A549 (cell line): ENCODE data around the gene PRRT3. TPM values are rescaled to one million over a fixed set of nuclear protein-coding genes. Genes with fewer than 3 reads are reported as not detected.

ENCODE experiments used
- ATAC-seq, 2 experiments: fragments of 200-7000 bp in 1 of 2; fragments of >200 bp in 1 of 2; cut with Nextera tagmentation in 1 of 2; cut with Tn5 transposase in 1 of 2; 3 replicates each; pipeline versions ENCODE4 v1.8.0 to v1.9.1; 2018 to 2020; ENCODE audit warnings: mild to moderate bottlenecking in 1 of 2, moderate library complexity in 1 of 2
- CTCF ChIA-PET: fragments of 300-600 bp; sonication (Branson Sonifier 250); formaldehyde crosslinking; extraction: SDS; loops from one replicate; lab custom pipeline; 2021; ENCODE audit warnings: antibody characterized with exemption, inconsistent platforms; lab: Yijun Ruan, JAX
- POLR2A ChIA-PET: fragments of 350-600 bp; formaldehyde crosslinking; extraction: SDS; loops from one replicate; lab custom pipeline; 2021; ENCODE audit warnings: antibody characterized with exemption, inconsistent platforms; lab: Yijun Ruan, JAX
- DNase-seq, 2 experiments: peaks; one replicate each; pipeline versions ENCODE4 v3.0.0 to v3.0.0-alpha.2; 2011 to 2016; ENCODE audit warnings: low read depth in 1 of 2, low spot score in 1 of 2
- FAIRE-seq: peaks from 2 replicates; lab custom pipeline; 2011; peaks lifted over from hg19 to GRCh38; lab: Jason Lieb, UNC
- H3K27ac ChIP-seq, 2 experiments: fragments of >200 bp; sonication (Bioruptor Twin); formaldehyde crosslinking; 3 replicates each; pipeline ENCODE4 v1.5.1; 2016 to 2017
- H3K4me1 ChIP-seq: fragments of >200 bp; sonication (Bioruptor Twin); formaldehyde crosslinking; 3 replicates; pipeline ENCODE4 v1.6.1; 2016
- H3K4me2 ChIP-seq: fragments of >200 bp; sonication (Bioruptor Twin); formaldehyde crosslinking; 3 replicates; pipeline ENCODE4 v1.6.1; 2016
- H3K4me3 ChIP-seq: fragments of >200 bp; sonication (Bioruptor Twin); formaldehyde crosslinking; 3 replicates; pipeline ENCODE4 v1.5.1; 2016
- H3K9me3 ChIP-seq: fragments of >200 bp; sonication (Bioruptor Twin); formaldehyde crosslinking; 3 replicates; pipeline ENCODE4 v1.6.1; 2016
- CBX8 ChIP-seq: fragments of 200-600 bp; sonication (generic); IDR thresholded peaks from 2 replicates; pipeline ENCODE4 v1.6.1; 2016
- CHD2 ChIP-seq: fragments of 150-350 bp; IDR thresholded peaks from 2 replicates; pipeline ENCODE4 v1.6.1; 2014; ENCODE audit warnings: low read length; ENCODE audit not compliant: partially characterized antibody
- EHF ChIP-seq: fragments of 250-450 bp; sonication (Bioruptor Pico); IDR thresholded peaks from 2 replicates; pipeline ENCODE4 v1.5.0; 2020; ENCODE audit warnings: mild to moderate bottlenecking
- ELK1 ChIP-seq: fragments of 150-350 bp; IDR thresholded peaks from 2 replicates; pipeline ENCODE4 v1.6.1; 2014; ENCODE audit warnings: low read depth, mild to moderate bottlenecking, low read length
- EP300 ChIP-seq, 2 experiments: fragments of >200 bp; sonication (Bioruptor Twin); formaldehyde crosslinking; IDR thresholded peaks; 2 replicates in 1 of 2; 3 replicates in 1 of 2; pipeline ENCODE4 v1.6.1; 2016 to 2017
- FOSL2 ChIP-seq, 2 experiments: fragments of 450-650 bp in 1 of 2; fragments of >200 bp in 1 of 2; sonication (Bioruptor Twin) in 1 of 2; formaldehyde crosslinking; IDR thresholded peaks; 2 replicates each; pipeline versions ENCODE4 v1.5.0 to v1.6.1; 2016 to 2020; ENCODE audit warnings: mild to moderate bottlenecking in 1 of 2, moderate library complexity in 1 of 2
- HDAC2 ChIP-seq: fragments of 200-600 bp; sonication (generic); IDR thresholded peaks from 2 replicates; pipeline ENCODE4 v1.6.1; 2016
- HES2 ChIP-seq: fragments of >200 bp; sonication (Bioruptor Twin); formaldehyde crosslinking; IDR thresholded peaks from 2 replicates; pipeline ENCODE4 v1.6.1; 2016
- HMGXB4 ChIP-seq: fragments of 250-450 bp; sonication (Bioruptor Pico); IDR thresholded peaks from 2 replicates; pipeline ENCODE4 v1.5.0; 2021; ENCODE audit warnings: mild to moderate bottlenecking, moderate library complexity, borderline replicate concordance
- HOXB5 ChIP-seq: fragments of 250-450 bp; sonication (Bioruptor Pico); IDR thresholded peaks from 2 replicates; pipeline ENCODE4 v1.5.0; 2020; ENCODE audit warnings: mild to moderate bottlenecking, moderate library complexity
- JUN ChIP-seq, 2 experiments: fragments of >200 bp; sonication (Bioruptor Twin); formaldehyde crosslinking; IDR thresholded peaks; 2 replicates in 1 of 2; 3 replicates in 1 of 2; pipeline ENCODE4 v1.6.1; 2016 to 2017
- KDM1A ChIP-seq: fragments of 200-600 bp; sonication (generic); IDR thresholded peaks from 2 replicates; pipeline ENCODE4 v1.6.1; 2016; ENCODE audit warnings: low read depth, mild to moderate bottlenecking
- MAFK ChIP-seq: fragments of 450-650 bp; IDR thresholded peaks from 2 replicates; pipeline ENCODE4 v1.6.1; 2014; ENCODE audit not compliant: partially characterized antibody
- MAX ChIP-seq: IDR thresholded peaks from 2 replicates; pipeline ENCODE4 v1.6.1; 2012
- MYC ChIP-seq: IDR thresholded peaks from 2 replicates; pipeline ENCODE4 v1.6.1; 2012; ENCODE audit warnings: mild to moderate bottlenecking, inconsistent platforms, low read length, improper control_type of control experiment, borderline replicate concordance
- NFE2L2 ChIP-seq: fragments of 150-350 bp; conservative IDR thresholded peaks from 2 replicates; pipeline ENCODE4 v1.6.1; 2014; ENCODE audit warnings: low read length
- NPAS2 ChIP-seq: fragments of 250-450 bp; sonication (Bioruptor Pico); IDR thresholded peaks from 2 replicates; pipeline ENCODE4 v1.8.0; 2022; ENCODE audit warnings: mild to moderate bottlenecking, moderate library complexity, borderline replicate concordance
- PBX3 ChIP-seq: IDR thresholded peaks from 2 replicates; pipeline ENCODE4 v1.6.1; 2012
- POLR2A ChIP-seq: IDR thresholded peaks from 2 replicates; pipeline ENCODE4 v1.6.1; 2012; ENCODE audit warnings: mild to moderate bottlenecking, low read length
- POLR2AphosphoS2 ChIP-seq: conservative IDR thresholded peaks from 2 replicates; pipeline ENCODE4 v1.6.1; 2012; ENCODE audit warnings: low read length, improper control_type of control experiment, inconsistent platforms
- RARB ChIP-seq: fragments of 250-450 bp; sonication (Bioruptor Pico); IDR thresholded peaks from 2 replicates; pipeline ENCODE4 v1.8.0; 2021; ENCODE audit warnings: mild to moderate bottlenecking, moderate library complexity
- RCOR1 ChIP-seq: fragments of 150-350 bp; IDR thresholded peaks from 2 replicates; pipeline ENCODE4 v1.6.1; 2014; ENCODE audit warnings: antibody characterized with exemption, low read length, low read depth
- SMC3 ChIP-seq: fragments of >200 bp; sonication (Bioruptor Twin); formaldehyde crosslinking; IDR thresholded peaks from 3 replicates; pipeline ENCODE4 v1.6.1; 2018; ENCODE audit warnings: inconsistent platforms
- TP53 ChIP-seq: fragments of 250-450 bp; sonication (Bioruptor Pico); IDR thresholded peaks from 2 replicates; pipeline ENCODE4 v1.5.0; 2021; ENCODE audit warnings: mild to moderate bottlenecking, moderate library complexity
- USF2 ChIP-seq: fragments of 450-650 bp; IDR thresholded peaks from 2 replicates; pipeline ENCODE4 v1.6.1; 2014; ENCODE audit warnings: antibody characterized with exemption
- ZFP36 ChIP-seq: fragments of 450-650 bp; IDR thresholded peaks from 2 replicates; pipeline ENCODE4 v1.6.1; 2014; ENCODE audit warnings: borderline replicate concordance; ENCODE audit not compliant: partially characterized antibody
- WGBS: methylation state at CpG from one replicate; pipeline ENCODE4 v1.1.6; 2017; ENCODE audit errors: missing lambda C conversion rate; 5-methylcytosine and 5-hydroxymethylcytosine counted together
- polyA minus RNA-seq: library from RNA; depleted of rRNA, polyadenylated mRNA; stranded (reverse); fragments of >200 nt; gene quantifications from 2 replicates; pipeline ENCODE4 v1.2.3, GENCODE V29; 2011; rRNA and poly(A)+ RNA removed
- polyA plus RNA-seq, 4 experiments: library from polyadenylated mRNA; depleted of rRNA in 3 of 4; stranded (reverse); fragments of >200 nt; fragmentation: RNase III in 1 of 4; extraction: RNeasy Plus Mini Kit Qiagen cat#74134 plus additional on column Dnase treatment in 1 of 4; gene quantifications; 2 replicates in 3 of 4; 3 replicates in 1 of 4; pipeline ENCODE4 v1.2.3, GENCODE V29; 2011 to 2017

Gene PRRT3
- polyA plus RNA-seq (2011; rRNA removed) (0.50 and 0.53 TPM in 2 replicates), polyA plus RNA-seq (2017; fragmentation: RNase III; extraction: RNeasy Plus Mini Kit Qiagen cat#74134 plus additional on column Dnase treatment) (1.1 to 1.3 TPM (median 1.1 TPM) in 3 replicates), polyA minus RNA-seq (1.3 and 1.8 TPM in 2 replicates)
- 1.1 and 1.4 TPM in 2 replicates for polyA plus RNA-seq (2012; cell fraction: cytosol; rRNA removed)
- polyA plus RNA-seq (2012; cell fraction: nucleus; rRNA removed) = 1.6 and 2.1 TPM in 2 replicates

- DNase-seq (peak in 1 of 2 experiments; percentile 38), ATAC-seq (peak in 1 of 2 experiments; percentile 64; a peak in 3 of 6 replicates), FAIRE-seq (no peak)
- CTCF ChIA-PET = interaction anchor here (0.6 to 2.0 kb wide), 8 partner anchors 13 to 236 kb away, joined by 3 to 11 read pairs (median 4); partner anchors contain the start of gene CRELD1
- WGBS = 26% methylated on average over 30 of the region's 52 CpGs
- Histone ChIP-seq H3K4me3 (peak within 1 kb of the TSS; percentile 42), H3K9me3 (no peaks in the 10 kb centered on the region), H3K4me1 (peaks cover 23% of the 10 kb centered on the region), H3K4me2 (peak within 1 kb of the TSS; percentile 67), H3K27ac (peak within 1 kb of the TSS in 1 of 2 experiments; percentile 82; a peak in 3 of 6 replicates)
- TF ChIP-seq NFE2L2 (no peak), RARB (CRISPR knock-in tag) (no peak), MAX (peak; percentile 38), EHF (no peak), HOXB5 (no peak), CHD2 (no peak), MYC (no peak), CBX8 (no peak), POLR2AphosphoS2 (no peak), ZFP36 (peak; percentile 87), POLR2A (0 out of 2 replicates have a peak, but pooled peaks have one; percentile 14), EP300 (IDR thresholded peaks at IDR 0.05) (no peak), HES2 (no peak), TP53 (CRISPR knock-in tag) (no peak), HDAC2 (peak; percentile 72; the same call in 1 of the 2 replicates), USF2 (no peak), JUN (IDR thresholded peaks at IDR 0.05) (no peak), KDM1A (peak; percentile 84; the same call in 1 of the 2 replicates), NPAS2 (no peak), PBX3 (no peak), FOSL2 (IDR thresholded peaks at IDR 0.05) (no peak), FOSL2 (CRISPR knock-in tag; IDR thresholded peaks at IDR 0.05) (no peak), RCOR1 (no peak)
- POLR2A ChIA-PET = interaction anchor here (0.9 to 1.5 kb wide), 2 partner anchors 19 to 34 kb away, joined by 3 read pairs; partner anchors contain the start of genes CRELD1 and EMC3
Measured at GRCh38 chr3:9951962-9952805, at the start of gene PRRT3. Gene PRRT3 (minus strand): TSS chr3:9952408. CDS start chr3:9950115, 2,293 bp downstream.

- DNase-seq = no peak
- POLR2A ChIA-PET = interaction anchor here (0.6 to 0.8 kb wide), 2 partner anchors 11 to 309 kb away, joined by 7 read pairs; no protein-coding TSS in a partner anchor
- no peaks in the 10 kb centered on the region for H3K4me1 ChIP-seq
- CTCF ChIA-PET = interaction anchor here (1.0 kb wide), 1 partner anchor 17 kb away, joined by 4 read pairs; no protein-coding TSS in a partner anchor
- ATAC-seq = no peak
- 91% methylated on average over 7 of the region's 7 CpGs for WGBS
- H3K9me3 ChIP-seq = no peaks in the 10 kb centered on the region
- TF ChIP-seq NPAS2 (no peak), ELK1 (no peak), SMC3 (no peak), PBX3 (no peak), MAX (no peak), HMGXB4 (CRISPR knock-in tag) (no peak), MAFK (no peak)
- no peak overlapping the region for H3K27ac ChIP-seq
- FAIRE-seq = no peak
- no peak overlapping the region for H3K4me2 ChIP-seq
- H3K4me3 ChIP-seq = no peak overlapping the region
Measured at GRCh38 chr3:10000686-10001085, 48.5 kb upstream of the PRRT3 start.
